NCI-H82 treated with DMSO at 0.1 percent for 48 hours (cell line): ENCODE data around the gene SLC29A1.
A peak's percentile ranks its signal among the peaks of the same experiment; 100 is the strongest.
"Not testable (repeated sequence)": the region's sequence is repeated elsewhere in the genome, so short reads cannot be mapped to it uniquely, and the experiment has no call there.

Source experiments
- DNase-seq: peaks from one replicate; lab custom pipeline; 2025; ENCODE audit not compliant: unreplicated experiment; lab: John Stamatoyannopoulos, UW

The SLC29A1 gene

DNA sequence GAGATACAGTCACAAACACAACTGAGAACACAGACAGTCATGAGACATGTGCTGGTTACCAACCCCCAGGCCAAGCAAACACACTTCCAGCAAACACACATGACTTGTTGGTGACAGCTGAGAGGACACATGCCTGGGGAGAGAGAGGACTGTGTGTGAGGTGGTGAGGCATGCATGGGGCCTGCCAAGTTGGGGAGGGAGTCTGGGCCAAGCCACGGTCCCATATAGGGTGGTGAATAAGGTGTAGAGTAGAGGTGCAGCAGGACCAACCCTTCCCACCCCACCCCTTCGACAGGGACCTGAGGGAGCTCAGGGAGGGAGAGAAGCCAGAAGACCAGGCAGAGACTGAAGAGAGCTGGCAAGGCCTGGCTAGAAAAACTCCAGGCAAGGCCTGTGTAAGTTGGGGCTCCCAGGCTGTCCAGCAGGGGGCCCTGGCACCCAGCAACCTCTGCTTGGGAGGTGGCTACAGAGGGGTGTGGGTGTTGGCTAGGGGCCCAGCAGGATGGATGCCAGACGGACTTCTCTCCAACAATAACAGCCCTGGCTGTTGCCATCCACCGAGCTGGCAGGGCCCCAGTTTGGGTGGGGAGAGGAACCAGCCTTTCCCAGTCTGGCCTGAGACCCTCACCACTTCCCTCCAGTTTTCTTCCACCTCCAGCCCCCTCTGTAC, 2.0 kb upstream of the SLC29A1 start:
- DNase-seq = peak; percentile 50

GRCh38 chr6:44221961-44222335, 1.4 kb upstream of the SLC29A1 start:
- DNase-seq = no peak

GRCh38 chr6:44222486-44223318, 693 bp upstream of the SLC29A1 start:
- no peak for DNase-seq

DNA sequence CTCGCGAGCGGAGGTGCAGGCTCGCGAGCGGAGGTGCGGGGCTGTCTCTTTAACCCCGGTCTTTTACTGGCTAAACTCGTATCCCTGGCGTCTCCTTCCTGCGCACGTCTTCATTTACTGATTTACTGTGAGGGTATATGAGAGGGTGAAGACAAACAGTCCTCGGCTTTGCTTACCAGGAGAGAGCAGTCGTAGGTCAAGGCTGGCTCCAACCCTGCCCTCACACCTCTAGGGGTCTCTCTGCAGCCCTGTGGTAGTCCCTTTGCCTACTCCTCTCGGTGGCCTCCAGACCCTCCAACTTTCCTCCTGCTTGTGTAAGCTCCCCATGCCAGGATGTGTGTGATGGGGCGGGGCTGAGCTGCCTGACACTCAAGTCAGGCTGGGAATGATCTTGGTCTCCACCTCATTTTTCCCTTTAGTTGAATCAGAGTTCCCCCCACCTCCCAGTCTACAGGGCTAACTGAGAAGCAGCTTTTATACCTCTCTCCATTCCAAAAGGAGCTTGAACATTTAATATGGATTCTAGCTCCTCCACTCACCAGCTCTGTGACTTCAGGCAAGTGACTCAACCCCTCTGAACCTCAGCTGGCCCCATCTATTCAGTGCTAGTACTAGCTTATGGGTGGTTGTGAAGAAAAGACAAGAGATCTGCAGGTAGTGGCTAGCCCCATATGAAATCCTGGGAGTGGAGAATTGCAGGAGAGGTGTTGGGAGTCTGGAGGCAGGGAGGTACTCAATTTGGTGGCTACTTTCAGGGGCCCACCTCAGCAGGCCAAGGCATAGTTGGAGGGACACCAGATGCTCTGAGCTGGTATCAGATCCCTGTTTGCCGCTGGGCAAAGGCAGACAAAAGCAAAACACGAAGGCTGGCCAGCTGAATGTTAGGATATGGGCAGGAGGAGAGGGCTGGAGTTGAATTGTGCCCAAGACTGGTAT, 902 bp downstream of the SLC29A1 start:
- DNase-seq = peak; percentile 27

DNA sequence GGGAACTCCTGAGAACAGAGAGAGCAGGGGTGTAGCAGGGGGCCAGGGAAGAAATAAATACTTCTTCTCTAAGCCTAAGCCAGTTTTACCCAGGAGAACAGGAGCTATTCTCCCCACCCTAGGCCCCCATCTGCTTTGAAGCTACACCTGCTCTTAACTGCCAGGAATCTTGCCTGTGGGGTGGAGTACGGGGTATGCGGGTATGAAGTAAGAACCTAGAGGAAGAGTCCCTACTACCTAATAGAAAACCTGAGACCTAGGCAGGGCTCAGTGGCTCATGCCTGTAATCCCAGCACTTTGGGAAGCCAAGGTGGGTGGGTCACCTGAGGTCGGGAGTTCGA, 1.5 kb downstream of the SLC29A1 start:
- DNase-seq = no peak

DNA sequence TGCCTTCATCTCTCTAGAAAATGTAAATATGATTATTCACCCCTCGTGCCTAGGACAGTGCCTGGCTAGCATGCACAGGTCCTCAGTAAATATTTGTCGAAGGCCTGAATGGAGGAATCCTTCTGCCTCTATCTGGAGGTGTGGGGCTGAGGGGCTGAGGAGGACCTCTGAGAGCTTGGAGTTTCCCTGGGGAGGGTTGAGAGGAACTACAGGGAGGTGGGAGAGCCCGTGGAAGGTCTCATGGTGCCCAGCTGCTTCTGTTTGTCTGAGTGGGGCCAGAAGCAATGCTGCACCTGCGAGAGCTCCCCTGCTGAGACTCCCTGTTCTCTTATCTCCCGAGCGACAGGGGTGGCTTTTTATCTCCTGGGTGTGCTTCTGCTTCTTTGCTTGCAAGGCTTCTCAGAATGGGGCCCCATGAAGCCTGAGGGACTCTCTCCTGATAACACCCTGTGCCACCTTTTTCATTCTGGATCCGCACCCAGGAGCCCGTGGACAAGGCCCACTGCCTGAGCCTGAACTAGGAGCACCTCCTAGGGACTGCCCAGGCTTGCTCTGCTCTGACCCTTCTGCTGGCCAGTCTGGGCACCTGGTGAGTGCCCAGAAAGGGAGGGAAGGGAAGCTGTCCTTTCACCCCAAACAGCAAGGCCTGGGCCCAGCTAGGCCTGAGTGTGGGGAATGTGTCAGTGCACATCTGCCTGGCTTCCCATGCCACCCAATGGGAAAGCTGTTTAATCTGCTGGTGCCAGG, 2.4 kb downstream of the SLC29A1 start:
- no peak for DNase-seq

GRCh38 chr6:44226368-44227147, 3.2 kb downstream of the SLC29A1 start:
- no peak for DNase-seq

DNA sequence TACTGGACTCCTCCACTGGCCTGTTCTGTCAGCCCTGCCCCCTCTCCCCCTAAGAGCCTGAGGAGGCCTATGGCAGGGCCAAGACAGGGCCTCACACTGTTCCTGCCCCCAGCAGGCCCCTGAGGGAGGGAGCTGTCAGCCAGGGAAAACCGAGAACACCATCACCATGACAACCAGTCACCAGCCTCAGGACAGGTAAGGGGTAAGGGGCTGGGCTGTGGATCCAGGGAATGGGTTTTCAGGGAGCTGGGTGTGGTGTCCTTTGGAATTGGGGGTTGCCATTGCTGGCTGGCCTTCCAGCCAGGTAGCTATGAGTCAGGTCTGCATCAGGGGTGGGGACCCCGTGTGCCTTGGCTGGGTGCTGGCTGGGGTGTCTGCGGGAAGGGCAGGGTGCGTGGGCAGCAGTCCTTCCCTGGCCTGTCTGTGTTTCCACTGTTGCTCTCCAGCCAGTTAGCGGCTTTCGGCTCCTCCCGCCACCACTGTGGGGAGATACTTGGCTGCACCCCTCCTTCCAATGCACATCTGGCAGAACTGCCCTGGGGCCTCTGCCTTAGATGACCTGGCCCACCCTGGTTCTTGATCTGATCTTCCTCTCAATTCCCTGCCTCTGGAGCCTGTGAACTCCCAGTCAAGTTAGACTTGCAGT, 3.9 kb downstream of the SLC29A1 start:
- no peak for DNase-seq

DNA sequence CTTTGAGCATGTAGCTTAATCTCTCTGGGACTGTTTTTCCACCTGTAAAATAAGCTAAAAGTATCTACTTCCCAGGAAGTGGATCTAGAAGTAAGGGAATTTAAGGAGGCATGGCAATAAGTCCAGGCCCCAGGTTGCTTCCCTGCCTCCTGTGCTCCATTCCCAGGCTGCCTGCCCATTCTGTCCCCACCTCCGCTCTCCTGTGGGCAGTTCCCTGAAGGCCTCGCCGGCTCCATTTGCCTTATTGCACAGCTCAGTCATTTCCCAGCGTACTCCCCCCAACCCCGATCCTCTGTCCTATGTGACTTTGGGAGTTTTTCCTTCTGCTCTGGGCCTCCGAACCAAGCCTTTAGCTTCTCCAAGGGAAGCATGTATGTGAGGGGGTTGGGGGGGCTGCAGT, 4.6 kb downstream of the SLC29A1 start:
- DNase-seq = no peak

DNA sequence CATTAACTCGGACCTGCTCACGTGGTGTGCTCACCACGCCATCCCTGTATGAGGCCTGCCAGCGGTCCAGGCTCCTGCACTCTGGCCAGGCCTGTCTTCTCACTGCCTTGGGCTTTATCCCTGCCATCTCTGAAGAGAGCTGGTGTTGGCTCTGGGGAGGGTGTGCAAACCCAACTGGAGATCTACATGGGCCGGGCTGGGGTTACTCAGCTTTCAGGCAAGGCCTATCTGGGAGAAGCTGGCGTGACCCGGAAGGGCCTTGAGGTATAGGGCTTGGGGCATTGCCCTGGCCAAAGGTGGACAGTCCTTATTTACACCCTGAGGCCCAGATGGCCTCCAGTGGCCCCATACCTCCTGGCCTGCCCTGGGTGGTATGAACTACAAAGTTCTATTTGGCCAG, 5.0 kb downstream of the SLC29A1 start:
- DNase-seq = no peak

- no peak for DNase-seq
These were observed 5.4 kb downstream of the SLC29A1 start for GRCh38 chr6:44228836-44229235.

GRCh38 chr6:44229376-44230033, 6.1 kb downstream of the SLC29A1 start:
- no peak for DNase-seq

GRCh38 chr6:44230034-44230675, 6.8 kb downstream of the SLC29A1 start:
- no peak for DNase-seq

DNA sequence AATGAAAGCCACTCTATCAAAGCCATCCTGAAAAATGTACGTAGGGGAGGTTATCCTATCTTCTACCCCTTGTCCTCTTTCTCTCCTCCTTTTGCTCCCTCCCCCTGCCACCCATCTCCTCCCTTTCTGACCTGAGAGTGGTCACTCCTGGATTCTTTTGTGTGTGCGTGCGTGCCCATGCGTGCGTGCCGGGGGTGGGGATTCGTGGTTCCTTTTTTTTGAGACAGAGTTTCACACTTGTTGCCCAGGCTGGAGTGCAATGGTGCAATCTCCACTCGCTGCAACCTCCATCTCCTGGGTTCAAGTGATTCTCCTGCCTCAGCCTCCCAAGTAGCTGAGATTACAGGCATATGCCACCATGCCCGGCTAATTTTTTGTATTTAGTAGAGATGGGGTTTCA, 8.0 kb downstream of the SLC29A1 start:
- DNase-seq = not testable (repeated sequence)

DNA sequence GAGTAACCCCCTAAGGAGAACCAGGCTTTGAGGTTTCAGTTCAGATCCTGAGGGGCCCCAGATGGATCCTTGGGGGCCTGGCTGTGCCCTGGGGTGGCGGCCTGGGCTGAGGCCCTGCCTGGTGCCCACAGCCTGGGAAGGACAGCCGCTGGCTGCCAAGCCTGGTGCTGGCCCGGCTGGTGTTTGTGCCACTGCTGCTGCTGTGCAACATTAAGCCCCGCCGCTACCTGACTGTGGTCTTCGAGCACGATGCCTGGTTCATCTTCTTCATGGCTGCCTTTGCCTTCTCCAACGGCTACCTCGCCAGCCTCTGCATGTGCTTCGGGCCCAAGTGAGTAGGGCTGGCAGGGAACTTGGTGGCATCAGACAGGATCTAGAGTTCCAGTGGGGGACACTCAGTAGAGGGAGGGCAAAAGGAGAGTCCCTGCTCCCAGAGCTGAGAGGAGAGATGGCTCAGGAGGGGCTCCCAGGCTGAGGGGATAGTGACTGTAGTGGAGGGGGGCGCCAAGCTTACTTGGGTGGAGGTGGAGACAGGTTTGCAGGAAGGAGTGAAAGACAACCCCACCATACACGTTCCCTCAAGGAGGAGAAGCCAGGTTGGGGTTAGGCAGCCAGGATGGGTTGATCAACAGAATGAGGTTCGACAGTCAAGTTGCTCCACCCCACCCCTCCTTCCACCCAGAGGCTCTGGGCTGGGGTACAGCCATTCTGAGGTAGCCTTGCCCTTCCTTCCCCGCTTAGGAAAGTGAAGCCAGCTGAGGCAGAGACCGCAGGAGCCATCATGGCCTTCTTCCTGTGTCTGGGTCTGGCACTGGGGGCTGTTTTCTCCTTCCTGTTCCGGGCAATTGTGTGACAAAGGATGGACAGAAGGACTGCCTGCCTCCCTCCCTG, 9.5 kb downstream of the SLC29A1 start:
- DNase-seq = no peak

- no peak for DNase-seq
These were observed 10.2 kb downstream of the SLC29A1 start for GRCh38 chr6:44233567-44234100.
